Ishikawa (cell line): ENCODE measurements around the gene LGI2.

Source experiments
- CEBPB ChIP-seq: IDR thresholded peaks from 2 replicates; pipeline ENCODE4 v1.6.1; 2012
- CREB1 ChIP-seq: IDR thresholded peaks from 2 replicates; pipeline ENCODE4 v1.6.1; 2012; ENCODE audit warnings: low read depth
- EGR1 ChIP-seq: IDR thresholded peaks from 2 replicates; pipeline ENCODE4 v1.6.1; 2012
- EP300 ChIP-seq: IDR thresholded peaks from 2 replicates; pipeline ENCODE4 v1.6.1; 2012; ENCODE audit warnings: borderline replicate concordance
- FOXM1 ChIP-seq: IDR thresholded peaks from 2 replicates; pipeline ENCODE4 v1.6.1; 2012; ENCODE audit warnings: low read depth, borderline replicate concordance
- MAX ChIP-seq: IDR thresholded peaks from 2 replicates; pipeline ENCODE4 v1.6.1; 2012
- NFIC ChIP-seq: IDR thresholded peaks from 2 replicates; pipeline ENCODE4 v1.6.1; 2012
- RAD21 ChIP-seq: IDR thresholded peaks from 2 replicates; pipeline ENCODE4 v1.6.1; 2012; ENCODE audit warnings: low read depth
- REST ChIP-seq: IDR thresholded peaks from 2 replicates; pipeline ENCODE4 v1.6.1; 2012; ENCODE audit warnings: low read depth, mild to moderate bottlenecking
- TAF1 ChIP-seq: IDR thresholded peaks from 2 replicates; pipeline ENCODE4 v1.6.1; 2012; ENCODE audit warnings: low read depth, mild to moderate bottlenecking
- TCF12 ChIP-seq: IDR thresholded peaks from 2 replicates; pipeline ENCODE4 v1.6.1; 2012; ENCODE audit warnings: low read depth
- TEAD4 ChIP-seq: IDR thresholded peaks from 2 replicates; pipeline ENCODE4 v1.6.1; 2012
- USF1 ChIP-seq: IDR thresholded peaks from 2 replicates; pipeline ENCODE4 v1.6.1; 2012
- YY1 ChIP-seq: IDR thresholded peaks from 2 replicates; pipeline ENCODE4 v1.6.1; 2012; ENCODE audit warnings: low read depth
- ZBTB7A ChIP-seq: IDR thresholded peaks from 2 replicates; pipeline ENCODE4 v1.6.1; 2012; ENCODE audit warnings: low read depth

Gene LGI2

GRCh38 chr4:25069014-25069413 is 38.3 kb upstream of the LGI2 start:
- TF ChIP-seq FOXM1 (no peak), TEAD4 (no peak), TAF1 (no peak), TCF12 (no peak), CREB1 (no peak), NFIC (no peak), REST (no peak), RAD21 (no peak)

- no peak for TF ChIP-seq CEBPB
Observed at GRCh38 chr4:25068386-25068785, 37.6 kb upstream of the LGI2 start.

GRCh38 chr4:25065932-25066590 is 35.3 kb upstream of the LGI2 start:
- TF ChIP-seq EP300 (no peak), FOXM1 (no peak), ZBTB7A (no peak), TCF12 (no peak), NFIC (no peak), RAD21 (no peak), REST (no peak), MAX (no peak), CEBPB (no peak), CREB1 (no peak), TEAD4 (no peak), YY1 (no peak), EGR1 (no peak), USF1 (no peak), TAF1 (no peak)

- TF ChIP-seq REST, result no peak
- no peak for TF ChIP-seq FOXM1
Observed at GRCh38 chr4:25065431-25065858, 34.7 kb upstream of the LGI2 start.

- no peak for TF ChIP-seq TAF1
- TF ChIP-seq YY1, result no peak
- no peak for TF ChIP-seq MAX
- no peak for TF ChIP-seq RAD21
- no peak for TF ChIP-seq EGR1
- no peak for TF ChIP-seq USF1
- no peak for TF ChIP-seq NFIC
- TF ChIP-seq REST, result no peak
- TF ChIP-seq CREB1, result no peak
Observed at GRCh38 chr4:25063116-25063515, 32.4 kb upstream of the LGI2 start.
